HG02884 (cell line): Measurements from ENCODE around the gene DDAH1.

Experiments
- ATAC-seq: cut with Tn5 transposase; IDR thresholded peaks from one replicate; pipeline ENCODE4 v1.9.1; 2021; ENCODE audit warnings: mild to moderate bottlenecking, moderate library complexity; ENCODE audit not compliant: unreplicated experiment

DDAH1 gene

GRCh38 chr1:85445906-85446305, 19.1 kb downstream of the DDAH1 start:
- no peak for ATAC-seq

GRCh38 chr1:85444381-85444780, 20.6 kb downstream of the DDAH1 start:
- ATAC-seq: no peak

GRCh38 chr1:85440612-85441011, 24.3 kb downstream of the DDAH1 start:
- no peak for ATAC-seq

- no peak for ATAC-seq
These were observed 26.6 kb downstream of the DDAH1 start for GRCh38 chr1:85438353-85438752.

- no peak for ATAC-seq
These were observed 27.8 kb downstream of the DDAH1 start for GRCh38 chr1:85437139-85437538.

GRCh38 chr1:85433096-85433495, 31.9 kb downstream of the DDAH1 start:
- ATAC-seq: no peak

GRCh38 chr1:85428471-85429089, 36.4 kb downstream of the DDAH1 start:
- ATAC-seq: no peak

- no peak for ATAC-seq
These were observed 37.1 kb downstream of the DDAH1 start for GRCh38 chr1:85427849-85428248.

- no peak for ATAC-seq
These were observed 37.6 kb downstream of the DDAH1 start for GRCh38 chr1:85427331-85427730.

GRCh38 chr1:85421179-85421578, 43.8 kb downstream of the DDAH1 start:
- no peak for ATAC-seq

GRCh38 chr1:85420199-85420598, 44.8 kb downstream of the DDAH1 start:
- ATAC-seq: no peak

- ATAC-seq: no peak
These were observed 47.1 kb downstream of the DDAH1 start for GRCh38 chr1:85417876-85418275.

- ATAC-seq: no peak
These were observed 47.9 kb downstream of the DDAH1 start for GRCh38 chr1:85417017-85417416.

GRCh38 chr1:85413169-85413568, 51.8 kb downstream of the DDAH1 start:
- ATAC-seq: no peak

- ATAC-seq: no peak
These were observed 53.2 kb downstream of the DDAH1 start for GRCh38 chr1:85411567-85412305.

- no peak for ATAC-seq
These were observed 55.4 kb downstream of the DDAH1 start for GRCh38 chr1:85409516-85409915.

GRCh38 chr1:85407746-85408377, 57.1 kb downstream of the DDAH1 start:
- ATAC-seq: no peak

- ATAC-seq: no peak
These were observed 57.9 kb downstream of the DDAH1 start for GRCh38 chr1:85406887-85407533.

- no peak for ATAC-seq
These were observed 58.9 kb downstream of the DDAH1 start for GRCh38 chr1:85406081-85406480.

GRCh38 chr1:85404408-85404807, 60.6 kb downstream of the DDAH1 start:
- ATAC-seq: no peak

- ATAC-seq: no peak
These were observed 66.4 kb downstream of the DDAH1 start for GRCh38 chr1:85398391-85399064.
